Stimulated activated naive CD4-positive, alpha-beta T cell treated with Interleukin-2 at 50 U/mL for 16 hours (primary cell): ENCODE results near the gene EEFSEC.
A peak's percentile ranks its signal among the peaks of the same experiment; 100 is the strongest.

Source experiments
- DNase-seq: peaks from one replicate; lab custom pipeline; 2025; lab: John Stamatoyannopoulos, UW

EEFSEC gene

DNA sequence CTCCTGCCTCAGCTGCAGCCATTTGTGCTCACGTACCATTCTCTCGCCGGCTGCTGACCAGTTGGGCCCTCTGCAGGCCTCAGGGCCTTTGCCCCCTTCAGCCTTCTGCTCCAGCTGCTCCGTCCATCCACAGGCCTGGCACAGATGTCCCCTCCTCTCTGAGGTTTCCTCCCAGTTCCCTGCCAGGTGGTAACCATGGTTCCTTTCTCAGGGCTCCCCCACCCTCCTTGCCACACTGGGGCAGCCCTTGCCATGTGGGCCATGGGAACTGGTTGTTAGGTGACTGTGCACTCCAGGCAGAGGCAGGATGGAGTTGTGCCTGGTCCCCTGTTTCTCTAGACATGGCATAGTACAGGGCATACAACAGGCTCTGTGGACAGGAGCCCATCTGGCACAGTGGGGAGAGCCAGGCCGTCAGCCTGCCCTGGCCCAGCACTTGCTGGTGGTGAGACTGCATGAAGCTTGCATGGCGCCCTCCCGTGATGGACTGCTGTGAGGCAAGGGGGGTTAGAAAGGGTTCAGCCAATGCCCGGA, 164.5 kb downstream of the EEFSEC start:
- no peak for DNase-seq

DNA sequence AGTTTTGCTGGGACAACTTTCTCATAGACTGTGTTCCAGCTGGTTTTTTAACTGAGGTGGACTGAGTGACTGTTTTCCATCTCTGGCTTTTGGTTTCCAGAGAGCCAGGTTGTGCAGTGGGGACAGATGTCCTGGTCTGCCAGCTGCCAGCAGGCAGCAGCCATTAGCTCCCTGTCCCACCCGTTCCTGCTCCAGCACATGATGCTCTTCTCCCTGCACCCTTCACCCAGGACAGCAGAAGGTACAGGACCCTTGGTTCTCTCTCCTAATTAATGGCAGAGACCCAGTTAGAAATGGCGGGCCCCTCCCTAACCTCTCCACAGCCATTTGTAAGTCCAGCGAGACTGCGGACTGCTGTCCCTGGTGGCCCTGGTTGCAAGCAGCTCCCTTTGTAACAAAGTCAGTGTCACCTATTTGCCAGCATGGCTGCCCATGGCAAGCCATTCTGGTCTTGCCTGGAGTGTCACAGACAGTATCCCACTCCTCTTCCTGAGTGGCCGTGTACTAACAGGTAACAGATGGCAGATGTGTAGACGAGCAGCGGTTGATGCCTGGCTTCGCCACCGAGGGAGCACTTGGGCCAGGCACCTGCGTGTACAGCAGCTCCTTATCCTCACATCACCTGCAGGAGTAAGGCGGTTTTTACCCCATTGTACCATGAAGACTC, 165.1 kb downstream of the EEFSEC start:
- no peak for DNase-seq

- DNase-seq, result no peak
Measured at GRCh38 chr3:128319107-128319506, 165.8 kb downstream of the EEFSEC start.

GRCh38 chr3:128319741-128320141, 166.5 kb downstream of the EEFSEC start:
- no peak for DNase-seq

- no peak for DNase-seq
Measured at GRCh38 chr3:128320551-128321340, 167.5 kb downstream of the EEFSEC start.

DNA sequence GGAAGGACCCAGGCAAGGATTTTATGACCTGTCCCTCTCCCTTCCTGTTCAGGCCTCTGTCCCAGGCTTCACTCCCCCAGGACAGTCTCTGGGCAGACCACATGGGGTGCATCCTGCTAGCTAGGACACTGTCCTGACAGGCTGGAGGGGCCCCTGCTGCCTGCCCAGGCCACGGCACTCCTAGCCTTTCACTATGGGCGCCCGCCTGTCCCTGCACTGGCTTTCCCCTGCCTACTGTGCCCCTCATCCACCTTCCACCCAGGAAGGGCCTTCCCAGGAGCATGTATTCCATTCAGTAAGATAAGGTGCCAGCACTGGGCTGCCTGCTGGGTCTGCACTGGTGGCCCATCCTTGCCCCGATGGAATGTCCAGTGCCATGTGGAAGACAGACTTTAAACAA, 168.1 kb downstream of the EEFSEC start:
- no peak for DNase-seq

- DNase-seq, result peak; percentile 23
Measured at GRCh38 chr3:128322030-128323022, 169.0 kb downstream of the EEFSEC start.

- no peak for DNase-seq
Measured at GRCh38 chr3:128323206-128324081, 170.2 kb downstream of the EEFSEC start.

GRCh38 chr3:128324911-128325592, 171.8 kb downstream of the EEFSEC start:
- DNase-seq, result no peak

DNA sequence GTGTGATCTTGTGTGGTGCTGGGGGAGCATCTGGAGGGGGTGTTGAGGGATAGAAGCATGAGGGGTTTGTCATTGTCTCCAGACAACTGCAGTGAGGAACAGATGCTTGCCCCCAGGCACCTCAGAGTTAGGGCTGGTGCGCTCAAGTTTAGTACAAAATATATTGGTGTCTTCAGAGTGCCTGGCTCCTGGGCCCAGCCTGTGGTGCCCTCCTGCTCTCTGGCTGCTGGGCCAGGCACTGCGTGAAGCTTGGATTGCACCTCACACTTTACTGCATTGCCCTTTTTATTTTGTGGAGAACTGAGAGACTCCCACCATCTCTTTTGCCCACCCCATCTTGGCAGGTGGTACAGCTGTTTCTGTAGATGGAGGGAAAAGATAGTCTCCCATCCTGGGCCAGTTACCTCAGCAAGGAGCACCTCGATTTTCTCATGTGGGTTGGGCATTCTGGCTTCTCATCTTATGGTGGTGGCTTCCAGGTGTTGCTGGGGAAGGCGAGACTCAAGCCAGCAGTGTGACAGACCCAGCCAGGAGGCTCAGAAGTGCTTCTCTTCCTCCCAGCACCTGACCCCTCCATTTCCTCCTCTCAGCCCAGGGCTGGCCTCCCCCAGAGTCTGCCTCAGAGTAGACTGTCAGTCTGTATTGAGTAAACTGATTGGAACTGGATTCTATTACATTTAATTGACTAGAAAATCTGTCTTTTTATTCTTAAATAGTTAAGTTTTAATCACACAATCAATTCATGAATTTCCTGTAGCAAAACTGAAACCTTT, 173.0 kb downstream of the EEFSEC start:
- no peak for DNase-seq

GRCh38 chr3:128327606-128328031, 174.3 kb downstream of the EEFSEC start:
- DNase-seq, result no peak

GRCh38 chr3:128328546-128329458, 175.5 kb downstream of the EEFSEC start:
- DNase-seq, result no peak

- no peak for DNase-seq
Measured at GRCh38 chr3:128329491-128330213, 176.4 kb downstream of the EEFSEC start.

DNA sequence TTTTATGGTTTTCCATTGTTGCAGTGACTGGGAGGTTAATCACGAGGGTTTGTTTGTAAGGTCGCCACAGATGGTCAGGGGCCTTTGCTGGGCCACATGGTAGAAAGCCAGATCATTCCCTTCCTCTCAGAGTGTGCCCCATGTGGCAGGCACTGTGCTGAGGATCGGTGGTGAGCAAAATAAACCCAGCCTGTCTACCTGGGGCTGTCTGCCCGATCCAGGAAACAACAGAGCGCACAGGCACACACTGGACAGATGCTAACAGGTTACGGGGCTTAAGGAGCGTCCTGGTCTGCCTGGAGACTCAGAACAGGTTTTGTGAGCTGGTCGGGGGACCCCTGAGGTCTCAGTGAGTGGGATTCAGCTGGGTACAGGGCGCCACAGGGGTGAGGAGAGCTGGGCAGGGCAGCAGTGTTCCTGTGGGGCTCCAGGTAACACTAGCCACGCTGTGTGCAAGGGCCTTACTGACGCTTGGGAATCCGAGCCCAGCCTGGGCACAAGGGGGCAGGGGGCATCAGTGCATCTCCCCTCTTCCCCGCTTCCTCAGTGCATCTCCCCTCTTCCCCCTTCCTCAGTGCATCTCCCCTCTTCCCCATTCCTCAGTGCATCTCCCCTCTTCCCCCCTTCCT, 177.0 kb downstream of the EEFSEC start:
- DNase-seq, result no peak

GRCh38 chr3:128334086-128334645, 180.9 kb downstream of the EEFSEC start:
- DNase-seq, result no peak

GRCh38 chr3:128334766-128335165, 181.5 kb downstream of the EEFSEC start:
- DNase-seq, result no peak
